Measurements from ENCODE around the gene KLHL3.

DNA sequence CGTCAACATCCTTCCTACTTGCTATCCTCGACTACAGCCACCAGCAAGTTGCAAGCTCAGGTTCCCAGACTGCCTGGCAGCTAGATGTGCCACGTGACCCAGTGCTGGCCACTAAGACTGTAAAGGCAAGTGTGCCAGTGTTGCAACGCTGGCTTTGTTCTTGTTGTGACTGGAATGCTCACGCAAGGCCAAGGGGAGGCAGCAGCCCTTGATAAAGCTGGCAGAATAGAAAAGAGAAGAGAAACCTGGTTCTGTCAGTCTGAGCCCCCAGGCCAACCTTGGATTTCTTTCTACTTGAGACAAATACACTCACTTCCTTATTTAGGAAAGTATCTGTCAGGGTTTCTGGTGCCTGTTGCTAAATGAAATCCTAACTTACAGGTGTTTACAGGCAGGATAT is 113.0 kb downstream of the KLHL3 start:
- no peak for TF ChIP-seq POLR2A (IDR thresholded peaks at IDR 0.05)
- TF ChIP-seq, protein P1, sequence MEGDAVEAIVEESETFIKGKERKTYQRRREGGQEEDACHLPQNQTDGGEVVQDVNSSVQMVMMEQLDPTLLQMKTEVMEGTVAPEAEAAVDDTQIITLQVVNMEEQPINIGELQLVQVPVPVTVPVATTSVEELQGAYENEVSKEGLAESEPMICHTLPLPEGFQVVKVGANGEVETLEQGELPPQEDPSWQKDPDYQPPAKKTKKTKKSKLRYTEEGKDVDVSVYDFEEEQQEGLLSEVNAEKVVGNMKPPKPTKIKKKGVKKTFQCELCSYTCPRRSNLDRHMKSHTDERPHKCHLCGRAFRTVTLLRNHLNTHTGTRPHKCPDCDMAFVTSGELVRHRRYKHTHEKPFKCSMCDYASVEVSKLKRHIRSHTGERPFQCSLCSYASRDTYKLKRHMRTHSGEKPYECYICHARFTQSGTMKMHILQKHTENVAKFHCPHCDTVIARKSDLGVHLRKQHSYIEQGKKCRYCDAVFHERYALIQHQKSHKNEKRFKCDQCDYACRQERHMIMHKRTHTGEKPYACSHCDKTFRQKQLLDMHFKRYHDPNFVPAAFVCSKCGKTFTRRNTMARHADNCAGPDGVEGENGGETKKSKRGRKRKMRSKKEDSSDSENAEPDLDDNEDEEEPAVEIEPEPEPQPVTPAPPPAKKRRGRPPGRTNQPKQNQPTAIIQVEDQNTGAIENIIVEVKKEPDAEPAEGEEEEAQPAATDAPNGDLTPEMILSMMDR (IDR thresholded peaks at IDR 0.05 in 4 of 5, conservative IDR thresholded peaks at IDR 0.05 in 1 of 5): no peak
